Measurements from ENCODE around the gene DUSP28.
"Not testable (repeated sequence)": the region's sequence is repeated elsewhere in the genome, so short reads cannot be mapped to it uniquely, and the experiment has no call there.

Gene DUSP28

GRCh38 chr2:240561325-240561971, 1.3 kb downstream of the DUSP28 start:
- DNase-seq: no peak

DNA sequence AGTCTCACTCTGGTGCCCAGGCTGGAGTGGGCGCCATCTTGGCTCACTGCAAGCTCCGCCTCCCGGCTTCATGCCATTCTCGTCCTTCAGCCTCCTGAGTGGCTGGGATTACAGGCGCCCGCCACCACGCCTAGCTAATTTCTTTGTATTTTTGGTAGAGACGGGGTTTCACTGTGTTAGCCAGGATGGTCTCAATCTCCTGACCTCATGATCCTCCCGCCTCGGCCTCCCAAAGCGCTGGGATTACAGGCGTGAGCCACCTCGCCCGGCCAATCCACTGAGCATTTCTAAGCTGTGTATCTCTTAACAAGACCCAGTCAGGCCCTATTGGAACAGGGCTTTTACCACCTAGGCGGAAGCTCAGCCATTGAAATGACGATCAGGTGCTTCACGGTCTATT, 3.1 kb downstream of the DUSP28 start:
- not testable (repeated sequence) for DNase-seq

- no peak for DNase-seq
Measured at GRCh38 chr2:240563951-240564560, 3.9 kb downstream of the DUSP28 start.

DNA sequence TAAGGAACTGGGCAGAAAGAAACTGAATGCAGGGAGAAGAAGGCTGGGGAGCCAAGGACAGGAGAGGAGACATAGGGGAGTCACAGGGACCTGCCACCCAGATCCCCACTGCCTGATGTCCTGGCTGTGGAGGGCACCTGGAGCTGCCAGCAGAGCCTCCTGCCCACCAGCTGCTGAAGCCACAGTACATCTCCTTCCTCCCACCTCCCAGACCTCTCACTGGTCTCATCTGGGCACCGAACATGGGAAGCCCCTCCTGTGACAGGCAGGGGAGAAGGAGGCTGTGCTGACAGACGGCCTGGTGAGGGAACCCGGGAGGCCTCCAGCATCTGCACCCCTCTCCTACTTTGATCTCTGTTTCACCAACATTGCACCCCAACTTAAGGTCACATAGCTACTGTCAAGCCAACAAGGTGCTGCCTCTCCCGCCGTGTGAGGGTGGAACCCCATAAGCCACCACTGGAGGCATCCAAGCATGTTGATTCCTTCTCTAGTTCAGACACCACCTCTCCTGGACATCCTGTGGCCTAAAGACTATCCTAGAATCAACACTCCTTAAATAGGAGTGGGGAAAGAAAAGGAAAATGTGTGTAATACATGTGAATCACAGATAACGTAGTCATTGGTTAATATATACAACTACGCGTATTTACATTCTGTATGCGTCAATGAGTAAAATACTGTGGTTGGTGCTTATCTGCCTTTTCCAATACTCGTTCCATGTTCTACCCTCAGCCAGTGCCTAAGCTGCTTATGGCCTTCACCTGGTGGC, 4.6 kb downstream of the DUSP28 start:
- DNase-seq: peak; percentile 56

- DNase-seq: peak; percentile 93
Measured at GRCh38 chr2:240565333-240566202, 5.4 kb downstream of the DUSP28 start.

DNA sequence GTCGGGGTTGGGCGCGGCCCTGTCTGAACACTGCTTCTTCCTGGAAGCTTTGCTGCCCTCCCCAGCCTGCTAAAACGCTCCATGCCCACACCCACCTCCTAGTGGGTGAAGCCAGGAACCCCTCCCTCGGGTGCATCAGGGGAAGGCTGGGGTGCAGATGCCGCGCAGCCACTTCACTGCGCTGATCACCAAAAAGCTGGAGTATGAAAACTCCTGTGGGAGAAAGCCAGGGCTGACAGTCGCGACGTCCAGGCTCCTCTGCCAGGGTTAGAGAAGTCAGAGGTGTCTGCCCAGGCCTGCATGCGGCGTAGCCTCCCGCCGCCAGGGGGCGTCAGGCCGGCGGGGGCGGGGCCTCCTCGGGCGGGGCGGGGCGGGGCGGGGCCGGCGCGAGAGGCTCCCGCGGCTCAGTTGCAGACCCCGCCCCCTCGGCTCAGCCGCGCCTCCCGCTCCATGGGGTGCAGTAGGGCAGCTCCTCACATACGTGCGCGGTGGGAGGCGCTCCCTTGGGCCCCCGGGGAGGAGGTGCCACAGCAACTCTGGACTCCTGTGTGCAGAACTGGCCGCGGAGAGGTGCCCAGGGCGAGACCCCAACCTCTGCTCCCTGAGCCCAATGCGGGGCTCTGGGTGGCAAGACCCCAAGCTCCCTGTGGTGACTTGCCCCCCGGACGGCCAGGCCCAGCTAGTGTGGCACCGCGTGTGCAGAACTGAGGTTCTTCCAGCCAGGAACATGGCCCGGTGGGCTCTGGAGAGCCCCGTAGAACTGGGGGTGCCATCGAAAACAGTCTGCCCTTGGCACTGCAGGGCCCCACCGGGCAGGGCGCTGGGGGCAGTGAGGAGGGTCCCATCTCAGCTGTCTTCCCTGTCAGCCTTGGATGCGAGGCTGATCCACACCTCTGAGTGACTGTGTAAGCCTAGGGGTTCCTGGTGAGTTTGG, 6.3 kb downstream of the DUSP28 start:
- DNase-seq: peak; percentile 95

DNA sequence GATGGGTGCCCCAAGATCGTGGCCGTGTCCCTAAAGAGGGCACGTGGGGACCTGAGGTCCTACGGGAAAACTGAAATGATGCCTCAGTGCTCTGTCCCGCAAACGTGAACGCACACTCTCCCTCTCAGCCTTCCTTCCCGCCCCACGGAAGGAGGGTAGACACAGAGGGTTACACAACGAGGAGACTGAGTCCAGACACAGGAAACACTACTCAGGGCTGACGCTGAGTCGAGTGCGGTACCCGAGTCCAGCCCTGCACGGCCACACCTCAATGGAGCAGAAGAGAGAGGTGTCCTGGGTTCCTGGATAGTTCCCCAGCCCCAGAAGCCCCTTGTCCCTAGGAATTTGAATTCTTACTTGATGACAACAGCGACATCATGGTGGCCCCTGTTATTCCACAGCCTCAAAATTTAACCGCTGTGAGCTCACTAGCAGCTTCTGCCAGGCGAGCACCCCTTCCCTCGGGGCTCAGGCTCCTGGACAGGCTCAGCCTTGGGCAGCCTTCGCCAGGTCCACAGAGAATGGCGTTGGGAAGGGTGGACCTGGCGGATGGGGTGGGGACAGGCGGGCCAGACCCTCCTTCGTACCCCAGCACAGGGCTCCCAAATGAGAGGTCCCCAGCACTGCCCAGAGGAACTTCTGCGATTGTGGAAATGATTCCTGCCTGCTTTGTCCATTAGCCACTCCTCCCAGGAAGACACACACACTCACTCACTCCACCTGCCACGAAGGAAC, 7.1 kb downstream of the DUSP28 start:
- DNase-seq: no peak

GRCh38 chr2:240567872-240568677, 7.9 kb downstream of the DUSP28 start, which contains the start of gene RNPEPL1:
Gene RNPEPL1, plus strand, starts transcription at chr2:240568484. Its CDS starts 103 bp downstream, at chr2:240568587.
- DNase-seq: peak; percentile 39

DNA sequence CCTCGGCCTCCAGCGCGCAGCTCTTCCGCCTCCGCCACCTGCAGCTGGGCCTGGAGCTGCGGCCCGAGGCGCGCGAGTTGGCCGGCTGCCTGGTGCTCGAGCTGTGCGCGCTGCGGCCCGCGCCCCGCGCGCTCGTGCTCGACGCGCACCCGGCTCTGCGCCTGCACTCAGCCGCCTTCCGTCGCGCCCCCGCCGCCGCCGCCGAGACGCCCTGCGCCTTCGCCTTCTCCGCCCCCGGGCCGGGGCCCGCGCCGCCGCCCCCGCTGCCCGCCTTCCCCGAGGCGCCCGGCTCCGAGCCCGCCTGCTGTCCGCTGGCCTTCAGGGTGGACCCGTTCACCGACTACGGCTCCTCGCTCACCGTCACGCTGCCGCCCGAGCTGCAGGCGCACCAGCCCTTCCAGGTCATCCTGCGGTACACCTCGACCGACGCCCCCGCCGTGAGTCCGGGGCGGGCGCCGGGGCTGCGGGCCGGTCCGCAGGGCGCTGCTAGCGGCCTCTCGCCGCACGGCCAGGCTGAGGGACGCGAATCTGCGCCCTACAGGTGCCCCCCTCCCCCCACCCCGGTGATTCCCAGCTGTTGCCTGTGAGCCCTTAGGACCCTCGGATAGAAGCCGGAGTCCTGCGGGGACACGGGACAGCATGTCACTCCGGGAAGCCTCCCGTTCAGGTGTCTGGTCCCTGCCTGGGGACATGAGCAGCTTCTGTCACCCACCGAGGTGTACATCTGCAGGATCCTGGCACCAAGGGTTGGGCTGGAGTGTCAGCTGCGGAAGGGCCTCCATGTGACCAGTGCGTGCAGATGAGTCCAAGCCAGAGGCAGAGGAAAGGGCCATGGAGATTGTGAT, 8.7 kb downstream of the DUSP28 start:
- DNase-seq: no peak

DNA sequence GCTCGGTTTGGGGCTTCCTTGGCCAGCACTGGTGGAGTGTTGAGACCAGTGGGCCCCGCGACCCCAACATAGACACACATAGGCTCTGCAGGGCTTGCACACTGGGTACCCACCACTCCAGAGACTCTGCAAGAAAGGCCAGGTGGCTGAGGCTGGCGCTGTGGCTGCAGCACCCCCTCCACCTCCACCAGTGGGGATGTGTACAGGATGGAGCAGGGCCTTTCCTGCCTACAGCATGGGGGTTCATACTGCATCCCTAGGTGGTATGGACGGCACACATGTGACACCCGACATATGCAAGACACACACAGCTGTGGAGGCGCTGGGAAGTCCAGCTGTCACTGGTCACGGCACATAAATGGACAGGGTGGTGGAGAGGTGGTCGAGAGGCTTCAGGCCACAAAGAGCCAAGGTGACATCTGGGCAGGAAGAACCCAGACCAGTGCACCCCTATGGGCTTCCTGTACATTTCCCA, 9.4 kb downstream of the DUSP28 start:
- DNase-seq: no peak

GRCh38 chr2:240569998-240570530, 9.9 kb downstream of the DUSP28 start:
- no peak for DNase-seq

DNA sequence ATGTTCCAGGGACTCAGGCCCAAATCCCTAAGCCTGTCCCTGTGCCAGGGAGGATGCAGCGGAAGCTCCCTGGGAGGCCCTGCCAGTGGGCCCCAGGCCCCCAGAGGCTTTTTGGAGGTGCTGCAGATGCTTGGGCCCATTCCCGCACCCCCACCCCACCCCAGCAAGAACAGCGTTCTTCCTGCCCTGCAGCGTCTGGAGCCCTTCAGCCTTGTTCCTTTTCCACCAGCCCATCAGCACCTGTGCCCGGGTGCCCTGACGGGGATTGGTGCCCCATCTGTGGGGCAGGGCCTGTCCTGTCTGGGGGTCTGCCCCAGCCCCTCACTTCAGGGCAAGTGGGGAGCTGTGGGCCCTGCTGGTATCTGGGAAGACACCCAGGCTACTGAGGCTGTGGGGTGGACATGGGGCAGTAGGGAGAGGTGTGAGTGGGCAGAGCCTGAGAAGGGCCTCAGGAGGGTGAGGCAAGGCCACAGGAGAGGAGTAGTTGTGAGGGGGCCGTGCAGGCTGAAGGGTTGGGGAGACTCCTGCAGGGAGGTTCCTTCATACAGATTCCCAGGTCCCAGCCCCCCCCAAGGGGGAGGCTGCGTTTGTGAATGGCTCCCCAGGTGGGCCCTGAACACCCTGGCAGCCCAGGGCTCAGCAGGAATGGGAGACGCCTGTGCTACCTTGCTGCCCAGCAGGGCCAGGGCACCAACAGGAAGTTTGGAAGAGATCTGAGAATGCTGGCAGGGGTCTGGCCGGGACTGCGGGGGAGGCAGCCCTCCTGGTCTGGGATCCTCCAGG, 10.6 kb downstream of the DUSP28 start:
- no peak for DNase-seq

DNA sequence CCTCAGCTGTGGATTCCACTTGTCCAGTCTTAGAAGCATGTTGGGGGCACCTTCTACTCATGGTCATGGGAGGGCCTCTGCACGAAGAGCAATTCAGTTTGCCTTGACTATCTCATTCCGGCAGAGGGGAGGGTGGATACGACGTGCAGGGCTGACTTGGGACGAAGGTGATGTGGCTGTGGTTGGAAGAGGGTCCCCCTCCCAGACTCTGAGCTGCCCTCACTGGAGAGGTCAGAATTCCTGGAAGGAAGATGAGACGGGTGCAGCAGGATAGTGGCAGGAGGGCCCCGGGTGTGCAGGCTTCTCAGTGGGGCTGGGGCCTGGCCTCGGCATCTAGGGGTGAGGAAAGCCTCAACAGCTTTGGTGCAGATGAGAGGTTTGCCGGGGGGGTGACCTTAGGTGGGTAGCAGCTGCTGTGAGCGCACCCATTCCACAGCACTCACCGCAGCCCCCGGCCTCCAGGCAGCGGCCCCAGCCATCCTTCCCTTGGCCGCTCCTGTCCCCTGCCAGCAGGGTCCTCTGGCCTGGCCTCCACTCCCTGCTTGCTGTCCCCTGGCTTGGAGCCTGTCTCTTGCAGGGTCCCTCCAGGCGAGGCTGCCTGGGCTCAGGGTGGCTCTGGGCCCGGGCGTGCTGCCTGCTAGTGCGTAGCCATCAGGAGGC, 11.3 kb downstream of the DUSP28 start:
- no peak for DNase-seq

DNA sequence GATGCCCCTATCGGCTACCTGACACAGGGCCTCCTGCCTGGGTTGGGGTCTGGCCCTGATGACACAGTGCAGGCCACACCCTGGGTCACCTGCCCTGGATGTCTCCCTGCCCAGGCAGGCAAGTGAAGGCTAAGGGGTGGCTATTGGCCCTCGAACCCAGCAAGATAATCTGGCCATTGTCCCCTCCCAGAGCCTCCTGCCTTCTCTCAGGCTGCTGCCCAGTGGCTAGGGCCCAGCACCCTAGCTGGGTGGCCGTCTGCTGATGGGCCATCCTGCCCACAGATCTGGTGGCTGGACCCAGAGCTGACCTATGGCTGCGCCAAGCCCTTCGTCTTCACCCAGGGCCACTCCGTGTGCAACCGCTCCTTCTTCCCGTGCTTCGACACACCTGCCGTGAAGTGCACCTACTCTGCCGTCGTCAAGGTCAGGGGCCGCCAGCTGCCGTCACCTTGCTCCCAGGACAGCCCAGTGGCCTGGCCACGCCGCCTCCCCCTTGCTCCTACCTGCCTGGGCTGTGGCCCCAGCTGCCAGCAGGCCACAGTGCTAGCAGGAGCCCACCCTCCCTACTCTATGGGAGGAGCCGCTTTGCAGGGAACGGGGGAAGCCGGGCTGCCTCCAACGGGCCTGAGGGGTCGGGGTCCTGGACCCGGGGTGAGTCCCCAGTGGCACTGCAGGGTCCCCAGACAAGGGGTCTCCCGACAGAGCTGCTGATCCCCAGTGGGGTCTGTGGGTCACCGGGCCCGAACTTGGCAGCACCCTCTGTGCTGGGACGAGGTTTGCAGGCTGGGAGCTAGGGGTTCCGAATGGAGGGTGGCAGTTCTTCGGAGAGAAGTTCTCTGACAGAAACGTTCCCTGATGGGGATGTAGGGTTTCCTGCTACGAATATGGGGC, 12.2 kb downstream of the DUSP28 start:
- no peak for DNase-seq

DNA sequence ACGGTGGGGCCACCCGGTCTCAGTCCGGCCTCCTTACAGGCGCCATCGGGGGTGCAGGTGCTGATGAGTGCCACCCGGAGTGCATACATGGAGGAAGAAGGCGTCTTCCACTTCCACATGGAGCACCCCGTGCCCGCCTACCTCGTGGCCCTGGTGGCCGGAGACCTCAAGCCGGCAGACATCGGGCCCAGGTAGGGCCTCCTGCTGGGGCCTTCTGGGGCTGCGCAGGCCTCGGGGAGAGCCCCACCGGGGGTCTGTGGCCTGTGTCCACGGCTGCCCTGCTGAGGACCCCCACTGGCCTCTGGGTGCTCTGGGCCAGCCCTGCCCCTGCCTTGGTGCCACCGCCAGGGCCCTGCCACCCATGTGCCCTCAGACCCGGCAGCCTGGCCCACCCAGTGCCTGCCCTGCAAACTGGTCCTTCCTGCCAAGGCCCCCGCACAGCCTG, 12.9 kb downstream of the DUSP28 start:
- no peak for DNase-seq
